NK-92 (cell line): ENCODE results near the gene CDC42BPB.

Experiments used
- DNase-seq: peaks from one replicate; lab custom pipeline; 2025; ENCODE audit not compliant: unreplicated experiment; lab: John Stamatoyannopoulos, UW

Gene CDC42BPB

GRCh38 chr14:103019236-103019635 is 38.1 kb downstream of the CDC42BPB start:
- no peak for DNase-seq

DNA sequence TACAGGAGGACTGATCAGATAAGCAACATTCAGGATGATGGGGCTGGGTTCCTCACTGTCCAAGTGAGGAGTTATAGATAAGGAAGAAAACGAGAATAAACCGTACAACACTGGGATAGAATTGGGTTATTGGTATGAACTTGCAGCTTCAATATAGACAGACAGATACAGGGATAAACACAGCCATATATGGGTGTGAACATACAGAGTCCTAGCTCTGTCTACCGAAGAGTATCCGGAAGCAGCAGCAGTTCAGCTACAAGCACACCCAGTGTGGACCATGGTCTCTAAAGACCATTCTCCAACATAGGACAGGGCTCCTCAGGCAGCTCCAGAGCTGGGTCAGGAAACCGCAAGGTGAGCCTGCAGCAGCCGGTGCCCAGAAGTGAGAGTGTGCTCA is 40.8 kb downstream of the CDC42BPB start:
- DNase-seq, result no peak

DNA sequence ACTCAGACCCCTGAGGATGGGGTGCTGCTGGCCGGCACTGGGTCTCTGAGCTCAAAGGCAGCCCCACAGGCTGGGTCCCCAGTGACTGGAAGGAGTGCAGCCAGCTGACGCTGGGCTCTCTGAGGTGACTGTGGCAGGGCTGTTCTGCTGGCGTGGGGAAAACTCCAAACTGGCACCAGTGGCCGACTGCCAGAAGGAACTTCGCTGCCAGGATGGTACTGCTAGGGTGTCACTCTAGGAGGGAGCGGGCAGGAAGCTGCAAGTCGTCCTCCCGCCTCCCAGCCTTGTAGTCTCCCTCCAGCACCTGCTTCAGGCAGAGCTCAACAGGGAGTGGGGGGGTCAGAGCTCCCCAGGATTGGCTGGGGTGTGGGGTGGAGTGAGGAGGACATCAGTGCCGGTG is 41.3 kb downstream of the CDC42BPB start:
- no peak for DNase-seq

- no peak for DNase-seq
These were observed 41.9 kb downstream of the CDC42BPB start for GRCh38 chr14:103015426-103015825.

GRCh38 chr14:103014466-103015228 is 42.7 kb downstream of the CDC42BPB start:
- DNase-seq, result no peak

- DNase-seq, result no peak
These were observed 44.3 kb downstream of the CDC42BPB start for GRCh38 chr14:103013028-103013427.

DNA sequence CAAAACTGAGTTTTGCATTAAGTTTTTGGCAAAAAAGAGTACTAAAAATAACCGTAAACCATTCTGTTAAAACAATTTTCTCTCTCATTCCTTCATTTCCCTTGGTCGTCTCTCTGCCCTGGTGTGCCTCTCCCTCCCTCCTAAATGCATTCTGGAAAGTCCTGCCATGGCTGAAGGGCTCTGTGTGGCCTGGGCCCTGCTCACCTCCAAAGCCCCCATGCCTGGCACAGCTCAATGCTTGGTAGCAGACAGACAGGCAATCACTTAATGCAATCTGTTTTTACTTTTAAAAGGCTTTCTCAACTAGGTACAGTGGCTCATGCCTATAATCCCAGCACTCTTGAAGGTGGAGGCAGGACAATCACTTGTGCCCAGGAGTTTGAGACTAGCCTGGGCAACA is 47.8 kb downstream of the CDC42BPB start:
- DNase-seq, result no peak

- DNase-seq, result no peak
These were observed 48.5 kb downstream of the CDC42BPB start for GRCh38 chr14:103008768-103009357.

DNA sequence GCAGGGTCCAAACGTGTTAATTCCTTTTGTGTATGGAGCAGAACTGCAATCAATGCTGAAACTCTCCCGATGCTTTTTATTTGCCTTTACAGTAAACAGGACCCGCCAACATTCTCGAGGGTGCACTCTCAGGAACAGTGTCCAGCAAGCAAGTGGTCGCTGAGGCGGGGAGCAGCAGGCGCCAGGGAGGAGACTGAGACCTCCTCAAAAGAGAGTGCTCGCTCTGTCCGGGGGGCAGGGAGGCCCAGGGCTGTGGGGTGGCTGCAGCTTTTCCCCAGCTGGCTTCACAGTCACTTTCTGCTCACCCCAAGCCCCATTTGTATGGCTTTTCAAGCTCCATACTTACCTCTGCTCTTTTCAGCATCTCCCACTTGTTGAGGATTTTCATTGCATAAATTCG is 49.2 kb downstream of the CDC42BPB start:
- DNase-seq, result no peak

DNA sequence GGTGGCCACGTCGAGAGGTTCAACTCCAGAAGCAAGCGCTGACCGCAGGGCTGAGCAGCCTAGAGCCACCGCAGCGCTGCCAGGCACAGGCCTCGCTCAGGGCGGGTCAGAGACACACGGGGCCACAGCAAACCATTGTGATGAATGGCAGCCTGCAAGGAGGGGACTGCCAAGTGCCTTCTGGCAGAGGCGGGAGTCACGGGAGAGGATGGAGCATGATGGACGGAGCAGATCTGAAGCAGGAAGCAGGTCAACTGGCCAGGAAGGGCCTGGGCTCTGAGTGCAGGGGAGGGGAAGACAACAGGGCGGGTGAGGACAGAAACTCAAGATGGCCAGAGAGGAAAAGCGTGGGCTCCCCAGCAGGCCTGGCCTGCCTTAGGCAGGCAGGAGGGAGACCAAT is 49.8 kb downstream of the CDC42BPB start:
- no peak for DNase-seq

GRCh38 chr14:103006991-103007520 is 50.3 kb downstream of the CDC42BPB start:
- DNase-seq, result no peak

DNA sequence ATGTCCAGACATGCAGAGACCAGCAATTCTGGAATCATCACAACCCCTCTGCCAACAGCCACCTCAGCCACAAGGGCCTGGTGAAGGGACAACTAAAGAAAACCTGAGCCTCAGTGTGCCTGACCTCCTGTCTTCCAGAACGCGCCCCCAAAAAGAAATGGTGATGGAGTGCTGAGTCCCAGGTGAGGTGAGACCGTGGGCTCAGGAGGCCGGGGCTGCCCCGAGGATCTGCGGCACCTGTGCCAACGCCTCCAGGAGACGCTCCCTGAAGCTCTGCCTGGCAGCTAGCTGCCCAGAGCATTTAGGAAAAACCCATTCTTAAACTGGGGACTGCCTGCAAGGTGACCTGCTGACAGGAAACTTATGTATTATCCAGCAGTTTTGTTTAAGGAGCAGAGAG is 51.2 kb downstream of the CDC42BPB start:
- no peak for DNase-seq

GRCh38 chr14:103003850-103004249 is 53.5 kb downstream of the CDC42BPB start:
- DNase-seq, result no peak

DNA sequence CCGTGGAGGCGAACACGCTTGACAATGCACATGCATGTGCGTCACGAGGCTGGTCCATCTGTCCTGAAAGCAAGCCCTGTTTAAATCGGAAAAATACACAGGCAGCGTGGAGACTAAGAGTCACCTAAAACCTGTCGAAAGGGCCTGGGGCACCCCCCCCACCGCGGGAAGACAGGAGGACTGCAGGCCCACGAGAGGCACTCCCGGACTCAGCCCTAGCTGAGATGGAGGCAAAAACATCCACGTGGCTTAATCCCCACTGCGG is 54.1 kb downstream of the CDC42BPB start:
- DNase-seq, result no peak

DNA sequence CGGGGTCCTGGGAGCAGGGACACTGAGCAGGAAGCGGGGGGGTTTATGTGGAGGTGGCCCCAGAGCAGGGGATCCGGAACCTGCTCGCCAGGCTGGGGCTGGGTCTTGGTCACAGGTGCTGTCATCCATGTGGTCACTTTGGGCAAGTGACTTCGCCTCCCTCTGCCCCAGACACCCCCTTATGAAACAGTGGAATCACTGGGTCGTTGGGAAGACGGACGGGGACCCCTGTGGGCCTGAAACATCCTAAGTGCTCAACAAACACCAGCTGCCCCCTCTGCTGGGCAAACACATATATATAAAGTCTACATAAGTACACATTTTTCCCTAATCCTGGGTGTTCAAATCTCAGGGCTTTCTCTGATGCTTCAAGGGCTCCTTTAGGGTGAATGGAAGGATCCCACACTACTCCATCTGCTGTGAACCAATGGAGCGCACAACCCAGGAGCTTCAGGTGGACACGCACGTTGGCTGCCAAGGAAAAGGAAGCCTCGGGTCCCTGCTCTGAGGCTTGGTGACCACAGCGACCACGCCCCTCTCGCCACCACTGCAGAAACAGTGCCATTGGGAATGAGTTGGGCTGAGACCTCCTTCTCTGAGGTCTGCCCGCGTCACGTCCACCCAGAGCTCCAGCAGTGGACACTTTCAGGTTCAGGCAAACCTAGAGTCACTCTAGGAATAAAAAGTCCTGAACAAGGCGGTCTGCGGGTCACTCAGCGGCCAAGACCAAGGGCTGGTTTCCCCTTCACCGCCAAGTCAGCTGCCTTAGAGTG is 54.6 kb downstream of the CDC42BPB start:
- no peak for DNase-seq

DNA sequence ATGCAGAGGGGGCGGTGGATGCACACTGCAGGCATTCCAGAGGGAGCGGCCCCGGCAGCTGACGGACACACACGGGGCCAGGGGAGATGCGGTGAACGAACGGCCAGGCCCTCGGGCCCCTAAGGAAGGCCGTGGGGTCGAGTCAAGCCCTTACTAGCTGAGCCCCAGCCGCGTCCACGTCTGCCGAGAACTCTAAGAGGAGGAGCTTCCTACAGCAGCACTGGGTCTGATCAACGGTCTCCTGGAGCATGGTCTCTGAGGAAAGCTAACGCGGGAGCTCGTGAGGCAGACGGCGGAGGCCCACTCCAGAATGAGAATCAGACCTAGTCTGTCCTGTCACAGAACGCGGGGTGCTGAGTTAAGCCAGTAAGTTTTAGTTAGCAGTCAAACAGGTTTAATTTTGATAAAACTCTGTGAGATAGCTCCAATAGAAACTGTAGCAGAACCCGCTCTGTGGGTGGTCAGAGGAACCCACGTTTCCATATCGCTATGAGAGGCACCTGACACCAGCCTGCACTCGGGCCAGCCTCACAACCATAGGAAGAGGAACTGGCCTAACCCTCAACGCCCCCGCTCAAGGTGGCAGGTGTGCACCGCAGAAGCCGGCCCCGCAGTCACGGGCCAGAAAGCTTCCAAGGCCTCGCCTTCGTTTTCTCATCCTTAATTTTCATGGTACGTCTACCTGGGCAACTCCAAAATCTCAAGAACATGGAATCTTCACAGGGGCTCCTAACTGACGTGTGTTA is 55.5 kb downstream of the CDC42BPB start:
- DNase-seq, result no peak

DNA sequence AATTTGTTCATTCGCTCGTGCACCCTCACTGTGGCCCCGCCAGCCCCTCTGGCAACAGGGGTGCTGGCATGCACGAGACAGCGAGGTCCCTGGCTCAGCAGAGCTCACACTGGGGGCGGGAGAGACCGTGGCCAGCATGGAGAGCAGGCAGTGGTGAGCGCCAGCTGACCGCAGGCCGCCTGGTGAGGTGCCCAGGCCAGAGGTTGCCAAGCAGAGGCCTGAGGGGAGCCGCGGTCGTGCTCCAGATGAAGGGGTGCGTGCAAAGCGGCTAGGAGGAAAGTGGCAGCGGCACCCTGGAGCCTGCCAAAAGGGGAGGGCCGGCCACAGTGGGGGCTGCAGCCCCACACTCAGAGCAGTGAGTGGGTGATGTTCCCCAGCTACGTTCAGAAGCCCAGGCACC is 56.1 kb downstream of the CDC42BPB start:
- no peak for DNase-seq

DNA sequence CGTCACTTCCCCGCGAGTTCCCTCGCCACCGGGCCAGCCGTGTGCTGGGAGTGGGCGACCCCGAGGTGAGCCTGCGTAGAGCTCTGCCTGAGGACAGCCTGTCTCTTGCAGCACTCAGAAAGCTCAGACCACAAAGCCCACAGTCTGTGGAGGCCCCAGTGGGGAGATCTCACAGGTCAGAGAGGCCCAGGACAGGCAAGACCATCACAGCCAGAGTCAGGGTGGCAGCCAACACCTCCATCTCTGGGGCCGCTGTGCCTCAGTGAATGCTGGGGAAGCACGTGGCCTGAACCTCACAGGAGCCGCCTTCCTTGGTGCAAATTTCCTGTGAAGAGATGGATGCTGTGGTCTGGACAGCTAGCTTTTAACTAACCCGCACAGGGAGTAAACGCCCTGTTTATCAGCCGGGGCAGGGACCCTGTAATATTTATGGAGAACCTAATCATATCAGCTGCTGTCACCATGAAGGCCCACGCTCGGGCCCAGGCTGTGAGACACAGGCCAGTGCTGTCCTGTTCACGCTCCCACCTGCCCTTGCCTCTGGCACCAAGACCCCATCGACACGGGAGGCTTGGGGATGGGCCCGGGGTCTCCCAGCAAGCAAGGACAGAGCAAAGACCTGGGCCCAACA is 56.9 kb downstream of the CDC42BPB start:
- no peak for DNase-seq

- DNase-seq, result no peak
These were observed 58.0 kb downstream of the CDC42BPB start for GRCh38 chr14:102999227-102999895.

DNA sequence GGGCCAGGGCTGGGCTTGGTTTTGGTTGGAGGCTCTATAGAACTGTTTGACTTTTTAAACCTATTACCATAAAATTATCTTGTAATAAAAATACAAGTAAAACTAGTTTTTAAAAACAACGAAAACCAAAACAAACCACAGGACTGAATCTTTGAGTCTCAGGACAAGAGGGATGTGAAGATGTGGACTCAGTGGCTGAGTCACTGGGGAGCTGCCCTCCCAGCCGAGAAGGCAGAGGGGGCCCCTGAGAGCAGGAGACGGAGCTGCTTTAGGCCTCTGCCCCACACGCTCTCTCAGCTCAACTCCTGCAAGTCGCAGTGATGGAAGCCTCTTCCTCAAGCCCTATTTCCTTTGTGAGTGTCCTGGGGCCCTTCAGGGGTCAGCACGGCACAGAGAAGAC is 59.0 kb downstream of the CDC42BPB start:
- DNase-seq, result no peak
